K562 (cell line): ENCODE measurements around the gene EMILIN1. TPM values are rescaled to one million over a fixed set of nuclear protein-coding genes. Genes with fewer than 3 reads are reported as not detected.

Source experiments
- ATF1 ChIP-seq, 2 experiments: fragments of 450-650 bp in 1 of 2; IDR thresholded peaks; 2 replicates each; pipeline ENCODE4 v1.6.1; 2016; ENCODE audit warnings: missing compliant biosample characterization in 1 of 2, missing genetic modification characterization in 1 of 2
- CBFA2T3 ChIP-seq: fragments of 450-650 bp; IDR thresholded peaks from 2 replicates; pipeline ENCODE4 v1.6.1; 2017
- CREB3L1 ChIP-seq: fragments of 450-650 bp; IDR thresholded peaks from 2 replicates; pipeline ENCODE4 v1.6.1; 2014; ENCODE audit warnings: low read depth, mild to moderate bottlenecking, moderate library complexity, borderline replicate concordance
- JUND ChIP-seq, 2 experiments: IDR thresholded peaks; 2 replicates in 1 of 2; 3 replicates in 1 of 2; pipeline ENCODE4 v1.6.1; 2011; ENCODE audit warnings: borderline replicate concordance in 2 of 2, low read depth in 2 of 2, low read length in 2 of 2, improper control_type of control experiment in 1 of 2, missing biosample characterization in 1 of 2, missing genetic modification characterization in 1 of 2, missing genetic modification reagents in 1 of 2
- MAFG ChIP-seq: fragments of 450-650 bp; conservative IDR thresholded peaks from 2 replicates; pipeline ENCODE4 v1.6.1; 2016; ENCODE audit warnings: missing genetic modification characterization, missing compliant biosample characterization
- MEF2D ChIP-seq: conservative IDR thresholded peaks from 2 replicates; pipeline ENCODE4 v1.6.1; 2016; ENCODE audit warnings: low read depth, missing genetic modification characterization, missing compliant biosample characterization
- MLX ChIP-seq, 2 experiments: fragments of 450-650 bp in 1 of 2; sonication (generic) in 1 of 2; formaldehyde crosslinking; conservative IDR thresholded peaks; 2 replicates each; pipeline versions ENCODE4 v1.4.0 to v1.8.1; 2020 to 2022; ENCODE audit warnings: mild to moderate bottlenecking in 1 of 2, missing genetic modification reagents in 1 of 2
- MTF1 ChIP-seq: fragments of 250-450 bp; sonication (Bioruptor Pico); IDR thresholded peaks from 2 replicates; pipeline ENCODE4 v1.9.0; 2021; ENCODE audit warnings: moderate library complexity, mild to moderate bottlenecking, inconsistent platforms, borderline replicate concordance
- NFXL1 ChIP-seq: fragments of 450-650 bp; formaldehyde crosslinking; IDR thresholded peaks from 2 replicates; pipeline ENCODE4 v1.4.0; 2021; ENCODE audit warnings: mild to moderate bottlenecking
- NRF1 ChIP-seq, 2 experiments: fragments of 450-650 bp; IDR thresholded peaks in 1 of 2; conservative IDR thresholded peaks in 1 of 2; 2 replicates each; pipeline ENCODE4 v1.6.1; 2014; ENCODE audit warnings: mild to moderate bottlenecking in 2 of 2
- PHB2 ChIP-seq: fragments of 450-650 bp; IDR thresholded peaks from 2 replicates; pipeline ENCODE4 v1.6.1; 2017; ENCODE audit warnings: low read depth
- SP2 ChIP-seq: IDR thresholded peaks from 2 replicates; pipeline ENCODE4 v1.6.1; 2011; ENCODE audit warnings: mild to moderate bottlenecking, low read depth, low read length, moderate library complexity; ENCODE audit not compliant: poor library complexity, severe bottlenecking; ENCODE audit errors: extremely low read depth
- THRA ChIP-seq: fragments of 450-650 bp; IDR thresholded peaks from 2 replicates; pipeline ENCODE4 v1.6.1; 2017; ENCODE audit warnings: mild to moderate bottlenecking, moderate library complexity
- UBTF ChIP-seq, 2 experiments: IDR thresholded peaks; 2 replicates each; pipeline ENCODE4 v1.6.1; 2012; ENCODE audit warnings: improper control_type of control experiment in 2 of 2, low read depth in 2 of 2, low read length in 2 of 2, borderline replicate concordance in 1 of 2
- VEZF1 ChIP-seq: fragments of 200-800 bp; sonication (Bioruptor generic); IDR thresholded peaks from 2 replicates; pipeline ENCODE4 v1.6.1; 2017; ENCODE audit warnings: missing genetic modification characterization, missing compliant biosample characterization
- ZNF133 ChIP-seq: fragments of 250-450 bp; sonication (Bioruptor Pico); IDR thresholded peaks from 2 replicates; pipeline ENCODE4 v1.4.0; 2020; ENCODE audit warnings: mild to moderate bottlenecking
- polyA plus RNA-seq, 8 experiments: library from polyadenylated mRNA; depleted of rRNA in 4 of 8; stranded (reverse) in 5 of 8; unstranded in 3 of 8; fragments of >200 nt; fragmentation: Nextera tagmentation in 2 of 8; fragmentation: Illumina TruSeq in 1 of 8; extraction: Ambion mirVana in 2 of 8; extraction: Trizol in 1 of 8; gene quantifications; 2 replicates each; pipeline versions ENCODE4 v1.2.1 to v1.2.3, GENCODE V29; 2011 to 2014; ENCODE audit warnings: inconsistent platforms in 1 of 8, missing spikeins in 1 of 8
- total RNA-seq, 7 experiments: library from RNA; depleted of rRNA in 6 of 7; stranded (reverse); fragments of >200 nt in 6 of 7; fragmentation: Illumina TruSeq in 2 of 7; extraction: Trizol in 2 of 7; gene quantifications; 2 replicates each; pipeline versions ENCODE4 v1.2.1 to v1.2.3, GENCODE V29; 2011 to 2021; ENCODE audit warnings: low replicate concordance in 1 of 7

Gene EMILIN1
- total and polyA plus RNA-seq, 9 of the 15 experiments (the other 6 are each of a cell fraction or from before 2014, with no cell fraction given) = 0.04 to 2.7 (median 0.54) TPM; not detected in 2

- TF ChIP-seq MAFG (tag) (no peak), MEF2D (tag) (peak; percentile 57; the same call in 1 of the 2 replicates), ATF1 (CRISPR knock-in tag; IDR thresholded peaks at IDR 0.05) (no peak), ATF1 (tag; IDR thresholded peaks at IDR 0.05) (peak; percentile 58; the same call in 1 of the 2 replicates), CBFA2T3 (peak; percentile 86), UBTF (IDR thresholded peaks at IDR 0.05; ENCODE audit: borderline replicate concordance in 1 of 2, low read depth in 2 of 2, low read length in 2 of 2) (0 out of 4 replicates have a peak, but pooled peaks have one; percentile 14 to 34), PHB2 (no peak), SP2 (no peak), NFXL1 (CRISPR knock-in tag) (0 out of 2 replicates have a peak, but pooled peaks have one; percentile 5), THRA (no peak), VEZF1 (CRISPR knock-in tag) (peak; percentile 39; the same call in 1 of the 2 replicates), ZNF133 (0 out of 2 replicates have a peak, but pooled peaks have one; percentile 2), NRF1 (conservative IDR thresholded peaks at IDR 0.05 in 1 of 2, IDR thresholded peaks at IDR 0.05 in 1 of 2) (peak; percentile 11 to 26; a peak in 1 of 4 replicates), MLX (CRISPR knock-in tag; conservative IDR thresholded peaks at IDR 0.05) (no peak), CREB3L1 (peak; percentile 72), JUND (IDR thresholded peaks at IDR 0.05; ENCODE audit: borderline replicate concordance, low read depth, low read length) (peak; percentile 36; the same call in 1 of the 2 replicates), JUND (tag; IDR thresholded peaks at IDR 0.05; ENCODE audit: borderline replicate concordance, low read depth, low read length) (no peak; the same call in 2 of the 3 replicates), MTF1 (no peak)
These were observed 14.4 kb downstream of the EMILIN1 start (continued) for GRCh38 chr2:27092696-27093429.
